Activated naive CD4-positive, alpha-beta T cell treated with anti-CD3 and anti-CD28 coated beads for 36 hours (primary cell): ENCODE results near the gene AHNAK2. TPM values are rescaled to one million over a fixed set of nuclear protein-coding genes. Genes with fewer than 3 reads are reported as not detected.

Source experiments
- CTCF ChIA-PET: fragments of 350-600 bp; sonication (Branson Sonifier 250); formaldehyde crosslinking; loops from one replicate; lab custom pipeline; 2021; ENCODE audit warnings: antibody characterized with exemption; lab: Charles Lee
- DNase-seq: peaks from one replicate; pipeline ENCODE4 v3.0.0-alpha.2; 2020
- H3K27ac Mint-ChIP-seq: one replicate; pipeline ENCODE4 v1.8.0; 2021; ENCODE audit warnings: mild to moderate bottlenecking, mixed read lengths
- H3K27me3 Mint-ChIP-seq: one replicate; pipeline ENCODE4 v1.8.0; 2021; ENCODE audit warnings: low read depth, mixed read lengths
- H3K36me3 Mint-ChIP-seq: one replicate; pipeline ENCODE4 v1.8.0; 2021; ENCODE audit warnings: low read depth, mixed read lengths
- H3K4me1 Mint-ChIP-seq: one replicate; pipeline ENCODE4 v1.8.0; 2021; ENCODE audit warnings: low read depth, mixed read lengths
- H3K4me3 Mint-ChIP-seq: one replicate; pipeline ENCODE4 v1.8.0; 2021; ENCODE audit warnings: mild to moderate bottlenecking, moderate library complexity, mixed read lengths
- H3K9me3 Mint-ChIP-seq: one replicate; pipeline ENCODE4 v1.8.0; 2021; ENCODE audit warnings: mixed read lengths
- intact Hi-C: fragments of 100-400 bp; cut with micrococcal nuclease; formaldehyde crosslinking; loops from one replicate; pipeline ENCODE4 v1.15.1; 2023
- total RNA-seq, 2 experiments: library from RNA; stranded (reverse); gene quantifications; one replicate each; pipeline ENCODE4 v1.2.3, GENCODE V29; 2021

Gene AHNAK2
- total RNA-seq, 2 experiments from 2014 or later: 0.10 TPM

GRCh38 chr14:105020815-105021655, 42.9 kb upstream of the AHNAK2 start, which contains the start of gene CDCA4:
TSS of gene CDCA4 (minus strand) at chr14:105021083. CDS start at chr14:105011929, 9,154 bp downstream.
- Mint-ChIP-seq H3K4me1 (peaks cover 71% of the 10 kb centered on the region), H3K4me3 (peak within 1 kb of the TSS; percentile 98), H3K27ac (peak within 1 kb of the TSS; percentile 87), H3K27me3 (no peaks in the 10 kb centered on the region), H3K9me3 (no peaks in the 10 kb centered on the region), H3K36me3 (peaks cover 38% of the 10 kb centered on the region)
- peak; percentile 98 for DNase-seq
- intact Hi-C loops: loop anchor here (1.0 to 5.0 kb wide), 8 partner anchors 24 to 470 kb away; partner anchors contain the start of genes BRF1, CLBA1, GPR132 and TEDC1
- CTCF ChIA-PET: interaction anchor here (1.0 to 1.6 kb wide), 3 partner anchors 24 to 46 kb away, joined by 3 to 14 read pairs (median 4); no protein-coding TSS in a partner anchor

DNA sequence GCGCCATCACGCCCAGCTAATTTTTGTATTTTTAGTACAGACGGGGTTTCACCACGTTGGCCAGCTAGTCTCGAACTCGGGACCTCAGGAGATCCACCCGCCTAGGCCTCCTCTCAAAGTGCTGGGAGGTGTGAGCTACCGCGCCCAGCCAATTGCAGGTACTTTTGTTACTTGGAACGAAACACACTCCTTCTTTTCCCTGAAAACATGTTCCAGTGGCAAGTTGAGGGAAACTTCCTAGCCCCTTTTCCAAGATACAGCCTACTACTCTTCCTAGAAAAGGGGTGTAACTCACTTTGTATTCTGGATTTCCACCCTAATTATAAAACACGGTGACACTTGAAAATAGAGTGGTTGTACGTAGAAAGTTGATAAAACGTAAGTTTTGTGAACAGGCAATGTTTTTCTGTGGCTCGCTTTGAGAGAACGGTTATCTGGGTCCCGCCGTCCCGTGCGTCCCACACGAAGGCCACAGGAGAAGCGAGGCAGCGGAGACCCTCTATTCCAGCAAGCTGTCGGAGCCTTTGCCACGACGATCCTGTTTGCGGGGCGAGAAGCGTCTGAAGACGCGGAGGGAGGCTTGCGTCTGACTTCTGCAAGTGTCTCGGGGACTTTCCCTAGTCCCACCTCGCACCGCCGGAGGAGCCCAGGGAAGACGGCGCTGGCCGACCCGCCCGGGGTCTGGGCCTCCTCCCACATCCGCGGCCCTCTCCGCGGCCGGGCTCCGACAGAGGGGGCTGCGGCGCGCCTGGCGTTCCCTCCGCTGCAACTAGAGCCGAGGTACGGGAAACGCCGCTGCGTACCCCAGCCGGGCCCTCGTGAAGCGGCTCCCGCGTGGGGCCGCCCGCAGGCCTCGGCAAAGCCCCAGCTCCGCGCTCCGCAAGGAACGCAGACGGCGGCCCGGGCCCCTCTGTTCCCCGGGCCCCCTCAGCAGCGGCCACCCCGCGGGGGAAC, 42.0 kb upstream of the AHNAK2 start:
- Mint-ChIP-seq H3K36me3 (peaks cover 42% of the 10 kb centered on the region), H3K27me3 (no peaks in the 10 kb centered on the region), H3K4me1 (peaks cover 71% of the 10 kb centered on the region), H3K27ac (peak overlapping the region; percentile 79), H3K4me3 (peak overlapping the region; percentile 90), H3K9me3 (no peaks in the 10 kb centered on the region)
- DNase-seq: peak; percentile 66
- CTCF ChIA-PET: interaction anchor here (0.6 to 2.8 kb wide), 6 partner anchors 13 to 46 kb away, joined by 3 to 21 read pairs (median 4); no protein-coding TSS in a partner anchor
- intact Hi-C loops: loop anchor here (2.0 to 5.0 kb wide), 3 partner anchors 43 to 281 kb away; partner anchors contain the start of gene BRF1

- CTCF ChIA-PET: interaction anchor here (0.7 to 2.8 kb wide), 4 partner anchors 27 to 68 kb away, joined by 3 to 21 read pairs (median 4); partner anchors contain the start of gene GPR132
- peaks cover 42% of the 10 kb centered on the region for H3K36me3 Mint-ChIP-seq
- H3K9me3 Mint-ChIP-seq: no peaks in the 10 kb centered on the region
- H3K27ac Mint-ChIP-seq: no peak overlapping the region
- DNase-seq: no peak
- H3K27me3 Mint-ChIP-seq: no peaks in the 10 kb centered on the region
- intact Hi-C loops: no loop called here
- peaks cover 66% of the 10 kb centered on the region for H3K4me1 Mint-ChIP-seq
- peak overlapping the region; percentile 90 for H3K4me3 Mint-ChIP-seq
These were observed 40.2 kb upstream of the AHNAK2 start for GRCh38 chr14:105018414-105018813.

DNA sequence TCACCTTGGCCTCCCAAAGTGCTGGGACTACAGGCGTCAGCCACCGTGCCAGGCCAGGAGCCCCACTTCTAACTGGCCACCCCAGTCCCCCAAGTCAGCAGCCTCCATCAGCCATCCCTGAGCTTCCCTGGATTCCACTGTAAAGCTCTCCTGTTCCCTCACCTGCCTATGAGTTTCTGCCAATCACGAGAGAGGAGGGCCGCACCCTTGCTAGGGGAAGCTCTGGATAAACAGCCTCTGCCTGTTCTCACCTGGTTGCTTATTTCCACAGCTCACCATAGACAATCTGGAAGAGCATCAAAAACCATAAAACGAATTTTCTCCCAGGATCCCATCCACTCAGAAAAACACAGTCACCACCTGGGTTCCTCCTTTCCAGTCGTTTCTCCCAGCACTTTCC, 37.7 kb upstream of the AHNAK2 start:
- H3K27me3 Mint-ChIP-seq: no peaks in the 10 kb centered on the region
- no peak overlapping the region for H3K4me3 Mint-ChIP-seq
- H3K9me3 Mint-ChIP-seq: no peaks in the 10 kb centered on the region
- intact Hi-C loops: no loop called here
- CTCF ChIA-PET: interaction anchor here (1.2 kb wide), 1 partner anchor 41 kb away, joined by 3 read pairs; no protein-coding TSS in a partner anchor
- H3K36me3 Mint-ChIP-seq: peaks cover 50% of the 10 kb centered on the region
- DNase-seq: no peak
- H3K4me1 Mint-ChIP-seq: peaks cover 51% of the 10 kb centered on the region
- no peak overlapping the region for H3K27ac Mint-ChIP-seq

- no peak for DNase-seq
- intact Hi-C loops: no loop called here
- Mint-ChIP-seq H3K27ac (no peak overlapping the region), H3K36me3 (peaks cover 52% of the 10 kb centered on the region), H3K4me3 (no peak overlapping the region), H3K4me1 (peaks cover 50% of the 10 kb centered on the region), H3K9me3 (no peaks in the 10 kb centered on the region), H3K27me3 (no peaks in the 10 kb centered on the region)
- CTCF ChIA-PET: interaction anchor here (1.2 to 1.3 kb wide), 2 partner anchors 39 to 40 kb away, joined by 3 to 4 read pairs; no protein-coding TSS in a partner anchor
These were observed 37.1 kb upstream of the AHNAK2 start for GRCh38 chr14:105015242-105015641.

- H3K36me3 Mint-ChIP-seq: peaks cover 49% of the 10 kb centered on the region
- no peaks in the 10 kb centered on the region for H3K9me3 Mint-ChIP-seq
- intact Hi-C loops: loop anchor here (5.0 kb wide), 1 partner anchor 33 kb away; no protein-coding TSS in a partner anchor
- CTCF ChIA-PET: interaction anchor here (1.3 kb wide), 1 partner anchor 38 kb away, joined by 4 read pairs; no protein-coding TSS in a partner anchor
- peaks cover 46% of the 10 kb centered on the region for H3K4me1 Mint-ChIP-seq
- no peaks in the 10 kb centered on the region for H3K27me3 Mint-ChIP-seq
- DNase-seq: no peak
- H3K27ac Mint-ChIP-seq: no peak overlapping the region
- H3K4me3 Mint-ChIP-seq: no peak overlapping the region
These were observed 36.5 kb upstream of the AHNAK2 start for GRCh38 chr14:105014631-105015030.

- Mint-ChIP-seq H3K27ac (no peak overlapping the region), H3K36me3 (peaks cover 47% of the 10 kb centered on the region), H3K9me3 (no peaks in the 10 kb centered on the region), H3K27me3 (no peaks in the 10 kb centered on the region), H3K4me1 (peaks cover 40% of the 10 kb centered on the region), H3K4me3 (no peak overlapping the region)
- CTCF ChIA-PET: interaction anchor here (1.3 kb wide), 1 partner anchor 37 kb away, joined by 4 read pairs; no protein-coding TSS in a partner anchor
- DNase-seq: no peak
- intact Hi-C loops: loop anchor here (5.0 kb wide), 1 partner anchor 33 kb away; no protein-coding TSS in a partner anchor
These were observed 35.9 kb upstream of the AHNAK2 start for GRCh38 chr14:105014032-105014431.

- H3K27me3 Mint-ChIP-seq: no peaks in the 10 kb centered on the region
- no peak for DNase-seq
- no peaks in the 10 kb centered on the region for H3K9me3 Mint-ChIP-seq
- H3K4me3 Mint-ChIP-seq: no peak overlapping the region
- peaks cover 33% of the 10 kb centered on the region for H3K4me1 Mint-ChIP-seq
- peaks cover 41% of the 10 kb centered on the region for H3K36me3 Mint-ChIP-seq
- H3K27ac Mint-ChIP-seq: no peak overlapping the region
- intact Hi-C loops: loop anchor here (5.0 kb wide), 1 partner anchor 34 kb away; no protein-coding TSS in a partner anchor
- CTCF ChIA-PET: no interaction called here
These were observed 35.1 kb upstream of the AHNAK2 start for GRCh38 chr14:105013150-105013785.

DNA sequence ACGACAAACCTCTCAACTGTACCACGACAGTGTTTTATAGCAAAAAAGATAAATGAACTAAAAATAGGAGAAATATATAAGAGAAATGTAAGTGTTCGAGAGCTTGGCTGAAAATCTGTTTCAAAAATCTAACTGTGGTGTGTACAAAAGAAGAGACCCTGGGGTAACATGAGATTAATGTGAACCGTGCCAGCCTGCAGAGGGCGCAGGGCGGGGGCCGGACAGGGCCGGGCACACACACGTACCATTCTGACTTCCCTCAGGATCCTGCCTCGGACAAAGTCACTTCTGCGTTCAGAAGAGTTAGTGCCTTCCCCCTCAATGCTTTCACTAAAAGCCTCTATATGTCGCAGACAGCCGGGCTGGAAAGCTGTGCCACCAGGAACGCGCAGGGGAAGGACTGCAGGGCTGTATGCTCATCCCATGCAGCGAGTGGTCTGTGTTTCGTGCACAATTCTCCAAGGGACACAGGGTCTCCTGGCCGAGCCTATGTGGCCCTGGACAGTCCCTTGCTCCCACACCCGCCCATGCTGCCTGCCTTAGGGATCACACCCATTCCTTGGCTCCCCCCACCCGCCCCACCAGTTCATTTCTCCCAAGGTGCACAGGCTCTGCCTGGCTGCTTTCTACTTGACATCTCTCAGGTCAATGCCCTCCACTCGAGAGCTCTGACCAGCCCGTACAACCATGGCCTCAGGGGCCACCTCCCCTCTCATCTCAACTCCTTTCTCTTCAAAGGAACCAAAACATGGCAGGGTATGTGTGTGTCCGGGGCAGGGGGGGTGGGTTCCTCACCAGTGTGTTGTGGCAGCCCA, 34.2 kb upstream of the AHNAK2 start:
- H3K27ac Mint-ChIP-seq: no peak overlapping the region
- no peak overlapping the region for H3K4me3 Mint-ChIP-seq
- CTCF ChIA-PET: interaction anchor here (0.7 kb wide), 1 partner anchor 19 kb away, joined by 4 read pairs; no protein-coding TSS in a partner anchor
- intact Hi-C loops: loop anchor here (5.0 kb wide), 1 partner anchor 35 kb away; no protein-coding TSS in a partner anchor
- H3K27me3 Mint-ChIP-seq: no peaks in the 10 kb centered on the region
- peaks cover 37% of the 10 kb centered on the region for H3K36me3 Mint-ChIP-seq
- no peak for DNase-seq
- H3K4me1 Mint-ChIP-seq: peaks cover 26% of the 10 kb centered on the region
- no peaks in the 10 kb centered on the region for H3K9me3 Mint-ChIP-seq

DNA sequence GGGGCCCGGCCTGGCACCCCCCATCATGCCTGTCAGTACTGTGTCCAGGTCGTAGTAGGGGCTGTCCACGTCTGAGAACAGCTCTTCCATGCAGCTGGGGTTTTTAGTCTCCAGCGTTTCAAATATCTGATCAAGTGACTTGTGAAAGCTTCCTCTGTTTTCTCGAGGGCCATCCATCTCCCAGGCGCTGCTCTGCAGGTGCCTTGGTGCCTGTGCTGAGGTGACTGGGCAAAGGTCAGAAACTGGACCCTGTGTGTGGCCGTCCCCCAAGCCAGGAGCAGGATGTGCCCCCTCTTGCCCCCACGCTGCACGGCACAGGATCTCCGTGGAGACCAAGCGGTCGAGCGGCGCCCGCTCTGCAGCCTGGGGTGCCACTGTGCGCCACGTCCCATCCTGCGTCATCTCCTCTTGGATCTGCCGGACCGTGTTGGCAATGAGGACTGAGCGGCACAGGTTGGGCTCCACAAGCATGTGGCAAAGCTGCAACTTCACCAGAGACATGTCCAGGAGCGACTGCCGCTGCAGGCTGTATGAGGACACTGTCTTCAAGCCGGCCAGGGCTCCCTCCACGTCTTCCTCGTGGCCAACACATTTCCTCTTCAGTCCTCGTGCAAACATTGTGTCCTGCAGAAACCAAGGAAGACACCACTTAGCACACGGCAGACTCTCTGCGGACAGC, 33.3 kb upstream of the AHNAK2 start:
- no peak for DNase-seq
- Mint-ChIP-seq H3K27me3 (no peaks in the 10 kb centered on the region), H3K9me3 (no peaks in the 10 kb centered on the region), H3K4me1 (peaks cover 20% of the 10 kb centered on the region), H3K27ac (no peak overlapping the region), H3K36me3 (peaks cover 30% of the 10 kb centered on the region), H3K4me3 (no peak overlapping the region)
- intact Hi-C loops: loop anchor here (5.0 kb wide), 1 partner anchor 36 kb away; no protein-coding TSS in a partner anchor
- CTCF ChIA-PET: interaction anchor here (0.7 to 1.2 kb wide), 3 partner anchors 18 to 59 kb away, joined by 3 to 4 read pairs (median 4); no protein-coding TSS in a partner anchor
